Suprapubic skin (tissue), 4 donors: ENCODE data around the gene SLC9A7. TPM values are rescaled to one million over a fixed set of nuclear protein-coding genes. Genes with fewer than 3 reads are reported as not detected.

Experiments
- DNase-seq, 2 donors: peaks; one replicate each; pipeline ENCODE4 v3.0.0-alpha.2; 2019; ENCODE audit warnings: low spot score in 2 of 2
- H3K27ac ChIP-seq: fragments of 200-600 bp; sonication (generic); one replicate; pipeline ENCODE4 v1.5.1; 2019
- H3K27me3 ChIP-seq: fragments of 200-600 bp; sonication (generic); one replicate; pipeline ENCODE4 v1.5.1; 2019
- H3K36me3 ChIP-seq: fragments of 200-600 bp; sonication (generic); one replicate; pipeline ENCODE4 v1.5.1; 2019
- H3K4me1 ChIP-seq: fragments of 200-600 bp; sonication (generic); one replicate; pipeline ENCODE4 v1.5.1; 2019
- H3K4me3 ChIP-seq: fragments of 200-600 bp; sonication (generic); one replicate; pipeline ENCODE4 v1.5.1; 2019; ENCODE audit warnings: mild to moderate bottlenecking
- H3K9me3 ChIP-seq: fragments of 200-600 bp; sonication (generic); one replicate; pipeline ENCODE4 v1.5.1; 2019
- CTCF ChIP-seq, 2 donors: fragments of 200-600 bp in 1 of 2; fragments of 450-650 bp in 1 of 2; sonication (generic) in 1 of 2; IDR thresholded peaks; one replicate each; pipeline ENCODE4 v1.5.1; 2016 to 2019; ENCODE audit warnings: antibody characterized with exemption in 2 of 2, mild to moderate bottlenecking in 1 of 2, moderate library complexity in 1 of 2
- EP300 ChIP-seq: sonication (generic); formaldehyde crosslinking; IDR thresholded peaks from one replicate; pipeline ENCODE4 v1.6.1; 2017; ENCODE audit warnings: antibody characterized with exemption
- POLR2A ChIP-seq, 2 donors: fragments of 450-650 bp; IDR thresholded peaks; one replicate each; pipeline ENCODE4 v1.6.1; 2017; ENCODE audit warnings: antibody characterized with exemption in 2 of 2, mild to moderate bottlenecking in 2 of 2, moderate library complexity in 2 of 2
- POLR2AphosphoS5 ChIP-seq, 3 donors: sonication (generic); formaldehyde crosslinking; IDR thresholded peaks; one replicate each; pipeline ENCODE4 v1.6.1; 2017; ENCODE audit warnings: antibody characterized with exemption in 3 of 3
- WGBS: methylation state at CpG from one replicate; pipeline ENCODE4 v1.1.5; 2018; 5-methylcytosine and 5-hydroxymethylcytosine counted together
- total RNA-seq, 4 donors: library from RNA; depleted of rRNA; stranded (reverse); fragments of >200 nt; gene quantifications; one replicate each; pipeline ENCODE4 v1.1.0, GENCODE V29; 2016

Gene SLC9A7
- total RNA-seq, 4 donors from 2014 or later = 3.1 to 7.4 (median 6.2) TPM

GRCh38 chrX:46575586-46575985 is 183.3 kb downstream of the SLC9A7 start:
- H3K4me1 ChIP-seq = peaks cover 18% of the 10 kb centered on the region
- TF ChIP-seq POLR2A (IDR thresholded peaks at IDR 0.05) (no peak), EP300 (no peak), CTCF (IDR thresholded peaks at IDR 0.05) (no peak), POLR2AphosphoS5 (IDR thresholded peaks at IDR 0.05) (no peak)
- H3K9me3 ChIP-seq = no peaks in the 10 kb centered on the region
- H3K27me3 ChIP-seq = no peaks in the 10 kb centered on the region
- H3K4me3 ChIP-seq = peak overlapping the region; percentile 61
- H3K27ac ChIP-seq = peak overlapping the region; percentile 10
- no peak for DNase-seq
- no peaks in the 10 kb centered on the region for H3K36me3 ChIP-seq
- 59% methylated on average over 6 of the region's 6 CpGs for WGBS

GRCh38 chrX:46574774-46575381 is 184.0 kb downstream of the SLC9A7 start:
- TF ChIP-seq CTCF (IDR thresholded peaks at IDR 0.05) (no peak), POLR2AphosphoS5 (IDR thresholded peaks at IDR 0.05) (no peak), POLR2A (IDR thresholded peaks at IDR 0.05) (no peak), EP300 (no peak)
- H3K4me1 ChIP-seq = peaks cover 18% of the 10 kb centered on the region
- no peaks in the 10 kb centered on the region for H3K27me3 ChIP-seq
- no peaks in the 10 kb centered on the region for H3K9me3 ChIP-seq
- no peaks in the 10 kb centered on the region for H3K36me3 ChIP-seq
- DNase-seq = no peak
- WGBS = 77% methylated on average over 27 of the region's 90 CpGs
- H3K27ac ChIP-seq = no peak overlapping the region
- peak overlapping the region; percentile 61 for H3K4me3 ChIP-seq

- peak; percentile 71 to 77 for DNase-seq
- WGBS = 53% methylated on average over 82 of the region's 107 CpGs
- no peak for TF ChIP-seq CTCF (IDR thresholded peaks at IDR 0.05)
- no peak for TF ChIP-seq EP300
- no peak for TF ChIP-seq POLR2A (IDR thresholded peaks at IDR 0.05)
- TF ChIP-seq POLR2AphosphoS5 (IDR thresholded peaks at IDR 0.05) = no peak
Measured at GRCh38 chrX:46573892-46574773, 184.8 kb downstream of the SLC9A7 start.

GRCh38 chrX:46573331-46573891 is 185.5 kb downstream of the SLC9A7 start, which contains the start of gene CHST7:
Gene CHST7 (plus strand): TSS chrX:46573765. CDS start chrX:46573932, 167 bp downstream.
- 53% methylated on average over 15 of the region's 35 CpGs for WGBS

More at GRCh38 chrX:46573892-46574773, 184.8 kb downstream of the SLC9A7 start:
- Histone ChIP-seq H3K27ac (peak overlapping the region; percentile 72), H3K4me1 (peaks cover 18% of the 10 kb centered on the region), H3K27me3 (no peaks in the 10 kb centered on the region), H3K9me3 (no peaks in the 10 kb centered on the region), H3K36me3 (no peaks in the 10 kb centered on the region), H3K4me3 (peak overlapping the region; percentile 61)

More at GRCh38 chrX:46573331-46573891, 185.5 kb downstream of the SLC9A7 start, which contains the start of gene CHST7:
- peaks cover 18% of the 10 kb centered on the region for H3K4me1 ChIP-seq
- TF ChIP-seq POLR2A (IDR thresholded peaks at IDR 0.05) = no peak
- no peak for TF ChIP-seq EP300
- TF ChIP-seq CTCF (IDR thresholded peaks at IDR 0.05) = no peak
- no peak for TF ChIP-seq POLR2AphosphoS5 (IDR thresholded peaks at IDR 0.05)
- no peaks in the 10 kb centered on the region for H3K27me3 ChIP-seq
- H3K9me3 ChIP-seq = no peaks in the 10 kb centered on the region
- no peaks in the 10 kb centered on the region for H3K36me3 ChIP-seq
- peak within 1 kb of the TSS; percentile 72 for H3K27ac ChIP-seq
- peak within 1 kb of the TSS; percentile 61 for H3K4me3 ChIP-seq
- peak; percentile 74 to 78 for DNase-seq
